HG02981 (cell line): ENCODE results near the gene UBE2L3.
"Not testable (repeated sequence)": the region's sequence is repeated elsewhere in the genome, so short reads cannot be mapped to it uniquely, and the experiment has no call there.

Experiments used
- ATAC-seq: cut with Tn5 transposase; IDR thresholded peaks from one replicate; pipeline ENCODE4 v1.9.1; 2021; ENCODE audit warnings: mild to moderate bottlenecking, moderate library complexity; ENCODE audit not compliant: unreplicated experiment

The UBE2L3 gene

DNA sequence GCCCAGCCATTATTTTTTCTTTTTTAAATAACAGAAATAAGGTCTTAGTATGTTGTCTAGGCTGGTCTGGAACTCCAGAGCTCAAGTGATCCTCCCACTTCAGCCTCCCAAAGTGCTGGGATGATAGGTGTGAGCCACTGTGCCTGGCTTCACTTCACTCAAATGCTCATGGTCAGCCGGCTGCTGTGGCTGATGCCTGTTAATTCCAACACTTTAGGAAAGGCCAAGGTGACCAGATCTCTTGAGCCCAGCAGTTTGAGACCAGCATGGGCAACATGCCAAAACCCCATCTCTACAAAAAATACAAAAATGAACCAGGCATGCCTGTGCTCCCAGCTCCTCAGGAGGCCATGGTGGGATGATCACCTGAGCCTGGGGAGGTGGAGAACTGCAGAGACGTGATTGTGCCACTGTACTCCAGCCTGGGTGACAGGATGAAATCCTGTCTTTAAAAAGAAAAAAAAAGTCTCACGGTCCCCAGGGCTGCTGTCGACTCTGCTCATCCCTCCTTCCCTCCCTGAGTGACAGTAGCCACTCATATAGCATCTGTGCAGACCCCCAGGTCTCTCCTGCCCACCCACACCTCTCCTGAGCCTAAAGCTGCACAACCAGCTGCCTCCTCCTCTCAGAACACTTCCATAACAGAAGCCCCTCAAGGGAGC lies 58.7 kb downstream of the UBE2L3 start:
- ATAC-seq: no peak

DNA sequence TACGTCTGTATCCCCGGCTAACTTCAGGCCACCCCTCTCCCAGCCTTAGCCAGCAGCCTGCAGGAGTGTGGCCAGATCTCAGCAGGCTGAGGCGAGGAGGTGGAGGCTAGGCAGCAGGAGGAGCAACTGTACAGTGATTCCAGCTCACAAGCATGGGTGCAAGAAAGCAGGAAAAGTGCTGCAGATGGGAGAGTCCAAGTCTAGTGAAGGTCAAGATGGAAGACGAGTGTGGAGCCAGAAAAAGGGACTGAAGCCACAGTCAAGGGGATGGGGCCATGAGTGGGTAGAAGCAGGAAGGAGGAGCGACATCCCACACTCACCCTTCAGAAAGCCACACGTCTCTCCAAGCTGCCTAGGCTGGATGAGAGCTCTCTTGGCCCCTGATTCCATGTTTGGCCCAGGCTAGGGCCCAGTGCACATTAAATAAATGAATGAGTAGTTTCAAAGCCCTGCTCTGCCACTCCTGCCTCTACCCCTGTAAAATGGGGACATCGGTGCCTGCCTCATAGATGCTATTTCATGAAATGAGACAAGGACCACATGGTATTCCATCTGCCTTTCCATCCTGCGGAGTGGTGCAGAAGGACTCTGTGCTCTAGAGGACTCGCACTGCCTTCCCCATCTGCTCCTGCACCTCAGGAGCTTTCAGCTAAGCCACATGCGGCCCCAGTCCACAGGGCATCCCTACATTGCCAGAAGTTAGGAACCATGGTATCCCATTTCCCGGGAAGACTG lies 59.4 kb downstream of the UBE2L3 start:
- ATAC-seq: no peak

DNA sequence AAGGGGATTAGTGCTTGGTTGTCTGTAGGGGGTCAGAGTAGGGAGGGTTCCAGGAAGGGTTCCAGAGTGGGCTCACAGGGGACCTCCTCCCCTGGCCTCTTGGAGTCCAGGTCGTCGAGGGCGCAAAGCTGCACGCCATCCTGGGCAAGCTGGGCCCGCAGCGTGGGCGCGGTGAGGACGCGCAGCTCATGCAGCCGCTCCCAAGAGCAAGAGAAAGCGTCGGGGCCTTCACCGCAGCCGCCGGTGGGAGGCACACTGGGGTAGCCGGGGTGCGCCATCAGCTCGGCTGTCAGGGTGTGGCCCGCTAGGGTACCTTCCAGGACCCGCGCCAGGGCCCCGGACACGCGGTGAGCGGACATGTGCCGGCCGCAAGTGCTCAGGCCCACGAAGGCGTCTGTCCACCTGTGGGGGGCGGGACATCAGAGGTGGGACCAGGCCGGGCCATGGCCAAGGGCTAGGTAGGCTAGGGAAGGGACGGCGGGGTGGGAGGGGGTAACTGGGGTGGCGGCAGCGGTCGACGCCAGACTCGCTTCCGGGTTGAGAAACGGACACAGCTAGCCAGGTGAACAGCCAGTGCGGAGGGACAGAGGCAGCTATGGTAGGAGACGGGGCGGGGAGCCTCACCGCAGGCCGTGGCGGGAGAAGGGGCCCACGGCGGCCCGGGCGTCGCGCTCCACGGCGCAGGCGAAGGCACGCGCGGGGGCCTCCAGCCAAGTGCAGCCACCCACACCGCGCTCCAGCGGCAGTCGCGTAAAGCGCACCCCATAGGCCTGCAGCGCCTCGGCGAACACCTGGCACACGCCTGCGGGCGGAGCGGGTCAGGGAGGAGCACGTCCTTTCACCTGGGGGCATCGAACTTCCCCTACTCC lies 61.1 kb downstream of the UBE2L3 start:
- no peak for ATAC-seq

DNA sequence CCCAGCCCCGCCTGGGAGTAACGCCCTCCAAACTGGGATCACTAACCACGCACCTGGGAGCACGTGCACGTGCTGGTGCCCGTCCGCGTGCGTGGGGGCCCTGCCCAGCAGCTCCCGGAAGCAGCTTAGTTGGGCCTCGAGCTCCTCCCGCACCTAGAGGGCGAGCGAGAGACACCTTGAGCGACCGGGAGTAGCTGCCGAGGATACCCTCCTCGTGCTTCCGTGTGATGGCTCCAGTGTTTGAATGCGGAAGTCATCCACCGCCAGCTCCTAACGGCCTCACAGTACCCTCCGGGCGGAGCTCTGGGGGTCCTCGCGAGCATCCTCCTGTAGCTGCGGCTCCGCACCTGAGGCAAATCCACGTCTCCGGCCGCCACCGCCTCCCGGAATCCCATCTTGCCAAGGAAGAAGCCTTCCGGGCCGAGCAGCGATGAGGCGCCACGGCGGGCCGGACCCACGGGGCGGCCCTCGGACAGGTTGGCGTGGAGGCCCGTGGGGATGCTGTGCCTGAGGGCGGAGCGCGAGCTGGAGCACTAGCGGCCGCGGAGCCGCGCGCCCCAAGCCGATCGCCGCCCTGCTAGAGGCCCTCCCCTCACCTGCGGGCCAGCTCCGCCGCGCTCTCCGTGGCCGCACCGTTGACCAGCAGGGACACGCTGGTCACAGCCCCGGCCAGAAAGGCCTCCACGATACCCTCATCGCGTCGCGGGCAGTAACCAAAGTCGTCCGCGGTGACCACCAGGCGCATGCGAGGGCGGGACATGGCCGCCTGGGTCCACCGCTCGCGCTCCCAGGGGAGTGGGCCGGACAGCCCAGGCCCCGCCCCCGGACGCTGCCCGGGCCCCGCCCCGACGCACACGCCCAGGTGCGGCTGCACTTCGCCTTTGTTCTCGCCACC lies 62.0 kb downstream of the UBE2L3 start, which contains the start of gene YDJC:
Gene YDJC, minus strand, starts transcription at position 768 of the 895 bp plus-strand sequence. Its CDS starts 8 bp downstream, at position 760.
- peak; percentile 78 for ATAC-seq

DNA sequence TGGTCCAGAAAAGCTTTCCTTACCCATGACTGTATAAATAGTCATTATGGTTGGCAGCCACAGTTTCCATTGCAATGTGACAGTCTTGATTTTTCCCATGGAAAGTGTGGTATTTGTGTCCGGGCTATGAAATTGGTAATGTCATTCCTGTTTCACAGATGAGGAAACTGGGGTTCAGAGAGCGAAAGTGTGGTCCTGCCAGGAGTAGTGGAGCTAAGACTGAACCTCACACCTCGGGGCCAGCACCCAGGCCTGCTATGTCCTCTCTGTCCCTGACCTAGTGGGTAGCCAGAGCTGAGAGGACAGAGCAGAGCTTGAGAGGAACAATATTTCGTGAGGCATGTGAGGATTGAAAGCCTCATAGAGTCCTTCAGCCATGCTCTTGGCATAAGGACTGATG lies 63.5 kb downstream of the UBE2L3 start:
- no peak for ATAC-seq

DNA sequence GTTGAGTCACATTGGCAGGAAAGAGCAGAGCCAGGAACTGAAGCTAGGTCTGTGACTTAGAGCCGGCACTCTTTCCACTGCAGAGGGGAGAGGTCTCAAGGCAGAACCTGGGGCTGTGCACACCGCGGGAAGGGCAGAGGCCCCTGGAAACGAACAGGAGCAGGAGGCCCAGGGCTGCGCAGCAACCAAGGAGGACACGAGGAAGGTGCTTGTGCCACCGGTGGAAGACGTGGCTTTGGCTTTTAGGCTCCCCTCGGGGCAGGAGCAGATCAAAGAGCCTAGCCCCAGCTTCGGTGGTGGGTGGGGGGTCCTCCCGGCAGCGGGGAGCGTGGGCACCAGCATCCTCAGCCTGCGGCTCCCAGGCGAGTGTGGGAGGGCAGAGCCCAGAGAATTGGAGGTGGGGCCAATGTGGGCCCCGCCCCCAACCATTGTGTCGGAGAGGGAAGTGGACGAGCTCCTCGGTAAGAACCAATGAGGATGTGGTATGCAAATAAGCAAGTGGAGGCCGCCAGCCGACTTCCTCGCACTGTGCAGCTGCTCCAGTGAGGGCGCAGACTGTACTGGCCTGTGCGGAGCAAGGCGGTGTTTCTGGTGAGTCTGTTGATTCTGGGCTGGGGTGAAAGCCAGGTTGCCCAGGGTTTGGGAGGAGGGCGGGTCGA lies 64.9 kb downstream of the UBE2L3 start, which contains the start of gene CCDC116:
Gene CCDC116, plus strand, starts transcription at position 524 of the 659 bp plus-strand sequence. CDS start 422 bp downstream, outside the sequence.
- ATAC-seq: no peak

DNA sequence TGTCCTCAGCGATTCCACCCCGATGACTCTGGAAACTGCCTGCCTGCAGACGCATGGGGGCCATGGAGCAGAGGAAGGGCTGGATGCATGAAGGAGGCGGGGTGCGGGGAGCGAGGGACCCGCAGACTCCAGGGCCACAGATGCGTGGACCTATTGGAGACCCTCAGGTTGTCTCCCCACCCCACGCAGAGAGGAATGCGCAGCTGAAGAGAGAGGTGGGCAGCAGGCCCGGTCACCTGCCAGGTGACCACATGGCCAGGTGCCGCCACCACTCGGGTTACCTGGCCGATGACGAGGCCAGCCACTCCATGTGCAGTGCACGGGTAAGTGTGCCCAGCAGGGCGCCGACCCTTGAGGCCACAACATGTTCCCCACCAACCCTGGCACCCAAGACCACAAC lies 65.4 kb downstream of the UBE2L3 start:
- no peak for ATAC-seq

DNA sequence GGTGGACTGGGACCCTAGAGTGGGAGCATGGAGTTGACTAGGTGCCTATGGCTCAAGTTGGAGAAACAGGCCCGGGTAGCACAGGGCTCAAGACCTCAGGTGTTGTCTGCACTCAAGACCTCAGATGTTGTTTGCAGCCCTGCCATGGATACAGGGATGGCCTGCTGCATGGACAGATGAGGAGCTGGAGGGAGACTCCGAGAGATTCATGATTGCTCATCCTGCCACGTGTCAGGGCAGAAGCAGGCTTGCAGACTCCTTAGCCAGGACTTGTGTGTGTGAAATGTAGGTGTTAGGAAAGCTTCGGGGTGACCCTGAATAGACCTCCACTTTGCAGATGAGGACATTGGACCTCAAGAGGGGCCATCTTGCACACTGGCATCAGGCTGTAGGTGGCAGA lies 66.0 kb downstream of the UBE2L3 start:
- ATAC-seq: no peak

DNA sequence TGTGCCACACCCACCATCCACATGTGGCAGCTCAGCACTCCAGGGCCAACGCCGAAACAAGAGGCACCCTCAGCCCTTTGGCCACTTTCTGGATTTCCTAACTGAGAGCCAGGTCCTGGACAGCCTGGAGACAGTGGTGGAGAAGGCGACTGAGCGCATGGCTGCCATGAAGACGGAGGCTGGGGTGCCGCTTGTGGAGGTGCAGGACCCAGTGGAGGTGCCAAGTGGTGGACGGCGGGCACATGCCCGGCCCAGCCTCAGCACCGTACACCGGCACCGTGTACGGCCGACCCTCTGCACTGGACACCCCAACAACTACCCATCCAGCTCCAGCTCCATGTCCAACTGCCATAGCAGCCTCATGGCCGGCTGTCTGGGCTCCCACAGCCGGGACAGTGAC lies 66.6 kb downstream of the UBE2L3 start:
- no peak for ATAC-seq

DNA sequence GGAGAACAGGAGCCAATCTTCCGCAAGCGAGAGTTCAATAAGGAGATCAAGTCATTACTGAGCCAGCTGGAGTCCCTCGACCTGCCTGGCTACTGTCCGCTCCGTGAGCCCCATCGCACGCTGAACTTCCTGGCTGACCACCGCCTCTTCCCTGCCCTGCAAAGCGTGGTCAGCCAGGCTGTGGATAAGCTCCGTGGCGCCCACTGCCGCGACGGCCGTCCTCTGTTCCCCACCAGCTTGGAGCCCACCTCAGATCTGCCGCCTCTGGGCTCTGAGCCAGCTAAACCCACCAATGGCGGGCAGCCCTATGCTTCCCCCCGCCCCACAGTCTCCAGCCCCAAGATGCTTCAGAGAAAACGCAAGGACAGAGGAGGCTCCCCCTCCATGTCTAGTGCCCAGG lies 67.3 kb downstream of the UBE2L3 start:
- ATAC-seq: no peak

DNA sequence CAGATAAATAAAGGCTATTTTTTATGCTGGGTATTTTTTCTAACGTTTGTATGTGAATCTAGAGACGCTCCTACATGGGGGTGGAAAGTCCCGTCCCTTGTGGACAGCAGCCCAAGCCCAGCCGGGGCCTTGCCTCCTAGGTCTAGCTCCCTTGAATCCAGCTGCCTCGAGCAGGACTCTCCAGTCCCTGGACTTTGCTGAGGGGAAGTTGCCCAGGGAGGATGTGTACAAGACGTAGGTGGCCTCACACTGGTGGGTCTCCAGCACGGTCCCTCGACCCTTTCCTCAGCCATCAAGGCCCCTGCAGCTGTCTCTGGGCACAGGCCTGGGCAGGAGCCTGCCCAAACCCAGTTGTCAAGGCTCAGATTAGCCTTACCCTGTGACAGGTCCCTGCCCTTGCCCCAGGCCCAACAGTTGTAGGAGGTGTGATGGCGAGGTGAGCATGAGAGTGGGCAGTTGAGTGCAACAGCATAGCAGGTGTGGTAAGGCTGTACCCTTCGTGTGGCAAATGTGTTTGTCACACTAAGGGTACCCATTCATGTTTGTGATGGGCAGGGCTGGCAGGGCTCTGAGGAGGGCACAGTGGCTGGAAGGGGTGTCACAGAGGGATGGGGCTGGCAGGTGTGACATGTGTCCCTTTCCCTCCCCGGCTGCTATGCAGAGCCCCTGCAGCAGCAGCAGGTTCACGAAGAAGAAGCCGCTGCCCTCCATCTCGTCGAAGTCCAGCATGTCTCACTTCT lies 68.4 kb downstream of the UBE2L3 start:
- no peak for ATAC-seq

DNA sequence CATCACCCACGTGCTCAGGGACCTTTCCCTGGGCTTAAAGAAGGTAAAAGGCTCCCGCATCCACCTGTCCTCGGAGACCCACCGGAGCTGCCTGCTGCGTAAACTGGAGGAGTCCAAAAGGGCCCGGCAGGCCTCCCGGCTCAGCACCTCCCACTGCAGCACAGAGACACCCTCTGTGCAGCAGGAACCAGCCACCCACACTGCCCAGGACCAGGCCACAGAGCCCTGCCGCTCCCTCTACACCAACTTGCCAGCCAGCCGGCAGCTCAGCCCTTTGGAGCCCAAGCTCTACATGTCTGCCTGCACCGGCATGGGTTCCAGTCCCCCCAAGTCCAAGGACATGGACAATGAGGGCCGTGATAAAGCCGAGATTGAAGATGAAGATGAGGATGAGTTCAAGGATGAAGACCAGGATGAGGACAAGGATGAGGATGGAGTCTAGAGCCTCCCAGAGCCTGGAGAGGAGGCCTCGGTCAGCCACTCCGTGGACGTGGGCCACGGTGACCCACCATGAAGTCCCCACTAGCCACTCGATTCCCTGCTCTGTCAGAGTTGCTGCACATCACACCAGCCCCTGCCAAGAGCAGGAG lies 69.2 kb downstream of the UBE2L3 start:
- no peak for ATAC-seq

DNA sequence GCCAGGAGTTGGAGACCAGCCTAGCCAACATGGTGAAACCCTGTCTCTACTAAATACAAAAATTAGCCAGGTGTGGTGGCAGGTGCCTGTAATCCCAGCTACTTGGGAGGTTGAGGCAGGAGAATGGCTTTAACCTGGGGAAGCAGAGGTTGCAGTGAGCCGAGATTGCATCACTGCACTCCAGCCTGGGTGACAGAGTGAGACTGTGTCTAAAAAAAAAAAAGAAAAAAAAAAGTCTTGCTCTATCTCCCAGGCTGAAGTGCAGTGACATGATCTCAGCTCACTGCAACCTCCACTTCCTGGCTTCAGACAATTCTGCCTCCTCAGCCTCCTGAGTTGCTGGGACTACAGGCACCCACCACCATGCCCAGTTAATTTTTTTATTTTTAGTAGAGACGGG lies 69.9 kb downstream of the UBE2L3 start:
- ATAC-seq: not testable (repeated sequence)

DNA sequence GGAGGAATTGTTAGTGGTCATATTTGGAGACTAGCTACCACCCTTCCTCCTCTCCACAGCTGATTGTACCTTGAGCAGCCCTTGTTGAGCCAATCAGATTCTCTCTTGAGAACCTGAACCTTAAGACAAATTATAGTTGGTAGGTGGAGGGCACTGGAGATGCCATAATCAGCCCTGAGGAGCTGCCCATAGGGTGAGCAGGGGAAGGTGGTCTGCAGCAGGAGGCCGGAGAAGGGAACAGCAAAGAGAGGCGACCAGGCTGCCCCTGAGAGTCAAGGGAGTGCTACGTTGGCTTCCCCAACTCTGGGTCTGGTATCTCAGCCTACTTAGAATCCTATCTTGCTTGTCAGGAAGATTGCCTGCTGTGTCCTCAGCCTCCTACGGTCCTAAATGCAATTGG lies 71.8 kb downstream of the UBE2L3 start:
- no peak for ATAC-seq

DNA sequence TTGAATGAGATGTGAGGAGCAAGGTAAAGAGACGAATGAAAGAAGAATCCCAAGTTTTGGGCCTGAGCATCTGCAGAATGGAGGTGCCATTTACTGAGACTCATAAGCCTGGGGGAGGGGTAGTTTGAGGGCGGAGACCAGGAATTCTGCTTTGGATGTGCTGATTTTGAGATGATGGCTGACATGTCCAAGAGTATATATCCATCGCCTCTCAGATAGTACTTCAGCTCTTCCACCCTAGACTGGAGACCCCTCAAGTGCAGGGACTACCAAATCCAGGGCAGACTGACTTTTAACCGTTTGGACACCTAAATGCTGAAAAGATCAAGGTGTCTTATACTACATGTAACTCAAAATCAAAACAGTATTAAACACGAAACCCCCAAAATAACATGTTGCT lies 73.3 kb downstream of the UBE2L3 start:
- ATAC-seq: no peak

DNA sequence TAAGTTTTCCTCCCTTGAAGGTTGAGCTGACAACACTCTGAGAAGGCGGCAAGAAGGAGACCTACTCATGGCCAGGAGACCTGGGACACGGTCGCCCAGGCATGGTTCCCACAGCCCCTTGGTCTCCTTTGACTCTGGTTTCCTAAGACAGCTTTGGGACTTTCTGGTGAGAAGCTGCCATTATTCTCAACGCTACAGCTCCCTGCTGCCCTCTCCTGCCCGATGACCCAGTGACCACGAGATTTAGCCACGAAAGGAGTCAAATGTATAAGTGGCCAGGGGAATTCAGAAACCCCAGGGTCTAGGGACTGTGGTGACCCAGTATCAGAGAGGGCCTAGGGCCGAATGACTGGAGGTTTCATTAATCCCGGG lies 73.9 kb downstream of the UBE2L3 start:
- ATAC-seq: no peak

DNA sequence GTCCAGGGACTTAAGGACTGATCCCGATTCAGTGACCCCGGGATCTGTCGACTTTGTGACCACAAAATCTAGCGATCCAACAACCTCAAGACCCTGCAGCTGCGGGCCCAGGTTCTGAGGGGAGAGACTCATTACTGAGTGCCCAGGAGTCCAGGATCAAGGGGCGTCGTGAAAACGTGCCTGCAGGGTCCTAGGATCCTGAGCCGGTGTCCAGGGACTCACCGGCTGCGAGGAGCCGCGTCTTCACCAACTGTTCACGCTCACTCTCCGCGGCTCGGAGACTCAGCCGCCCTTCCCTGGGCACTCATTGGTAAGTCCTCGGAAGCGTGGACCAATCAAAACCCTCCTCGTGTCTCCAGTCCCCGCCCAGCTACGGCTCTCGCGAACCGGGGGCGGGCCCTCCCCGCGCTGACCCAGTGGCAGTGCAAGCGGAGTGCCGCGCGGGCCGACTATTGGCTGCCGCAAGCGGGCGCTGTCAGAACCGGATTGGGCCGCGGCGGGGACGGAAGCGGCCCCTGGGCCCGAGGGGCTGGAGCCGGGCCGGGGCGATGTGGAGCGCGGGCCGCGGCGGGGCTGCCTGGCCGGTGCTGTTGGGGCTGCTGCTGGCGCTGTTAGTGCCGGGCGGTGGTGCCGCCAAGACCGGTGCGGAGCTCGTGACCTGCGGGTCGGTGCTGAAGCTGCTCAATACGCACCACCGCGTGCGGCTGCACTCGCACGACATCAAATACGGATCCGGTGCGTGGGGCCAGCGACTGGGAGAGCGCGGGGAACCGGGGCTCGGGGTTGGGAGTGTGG lies 74.5 kb downstream of the UBE2L3 start, which contains the start of gene SDF2L1:
Gene SDF2L1, plus strand, starts transcription at position 514 of the 795 bp plus-strand sequence. Its CDS starts 35 bp downstream, at position 549.
- peak; percentile 85 for ATAC-seq
